Astrocyte of the hippocampus (primary cell): ENCODE measurements around the gene AREG.
A peak's percentile ranks its signal among the peaks of the same experiment; 100 is the strongest.
"Not testable (repeated sequence)": the region's sequence is repeated elsewhere in the genome, so short reads cannot be mapped to it uniquely, and the experiment has no call there.

Source experiments
- DNase-seq: peaks from one replicate; pipeline ENCODE4 v3.0.0; 2011; ENCODE audit warnings: low read depth, low spot score

The AREG gene, protein sequence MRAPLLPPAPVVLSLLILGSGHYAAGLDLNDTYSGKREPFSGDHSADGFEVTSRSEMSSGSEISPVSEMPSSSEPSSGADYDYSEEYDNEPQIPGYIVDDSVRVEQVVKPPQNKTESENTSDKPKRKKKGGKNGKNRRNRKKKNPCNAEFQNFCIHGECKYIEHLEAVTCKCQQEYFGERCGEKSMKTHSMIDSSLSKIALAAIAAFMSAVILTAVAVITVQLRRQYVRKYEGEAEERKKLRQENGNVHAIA

DNA sequence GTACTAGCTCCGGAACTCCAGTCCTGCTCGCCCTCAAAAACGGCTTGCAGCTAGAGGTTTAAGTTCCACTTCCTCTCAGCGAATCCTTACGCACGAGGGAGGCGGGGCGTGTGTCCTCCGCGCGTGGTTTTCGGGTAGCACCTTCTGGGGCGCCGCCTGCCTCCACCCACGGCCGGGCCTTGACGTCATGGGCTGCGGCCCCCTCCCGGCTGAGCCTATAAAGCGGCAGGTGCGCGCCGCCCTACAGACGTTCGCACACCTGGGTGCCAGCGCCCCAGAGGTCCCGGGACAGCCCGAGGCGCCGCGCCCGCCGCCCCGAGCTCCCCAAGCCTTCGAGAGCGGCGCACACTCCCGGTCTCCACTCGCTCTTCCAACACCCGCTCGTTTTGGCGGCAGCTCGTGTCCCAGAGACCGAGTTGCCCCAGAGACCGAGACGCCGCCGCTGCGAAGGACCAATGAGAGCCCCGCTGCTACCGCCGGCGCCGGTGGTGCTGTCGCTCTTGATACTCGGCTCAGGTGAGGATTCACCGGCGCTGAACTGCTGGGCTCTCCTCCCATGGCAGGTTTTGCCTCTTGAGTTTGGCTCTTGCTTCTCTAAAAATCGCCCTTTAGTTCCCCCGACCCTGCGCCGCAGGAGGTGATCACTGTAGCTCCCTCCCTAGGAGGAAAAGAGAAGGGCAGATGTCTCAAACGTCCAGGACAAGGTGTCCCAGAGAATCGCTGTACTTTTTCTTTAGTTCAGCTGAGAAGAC is at the start of gene AREG:
Gene AREG, plus strand, starts transcription at position 246 of the 752 bp plus-strand sequence. Its CDS starts 210 bp downstream, at position 456.
- DNase-seq, result peak; percentile 62

DNA sequence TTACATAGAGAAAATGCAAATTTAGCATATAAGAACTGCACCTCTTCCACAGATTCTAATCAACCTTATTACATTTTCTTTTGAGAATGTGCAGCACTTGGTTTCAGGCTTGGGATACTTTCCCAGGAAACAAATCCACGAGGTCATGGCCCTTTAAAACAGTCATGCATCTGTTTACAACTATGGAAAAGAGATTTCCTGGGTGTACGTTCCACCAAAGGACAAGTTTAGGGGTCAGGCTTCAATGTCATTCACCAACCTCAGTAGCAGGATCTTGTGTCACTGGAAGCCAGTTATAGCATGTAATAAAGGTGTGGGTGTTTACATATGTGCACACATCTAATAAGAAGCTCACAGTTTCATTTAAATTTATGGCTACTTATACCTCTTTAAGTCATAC is 49.3 kb upstream of the AREG start:
- peak; percentile 42 for DNase-seq

DNA sequence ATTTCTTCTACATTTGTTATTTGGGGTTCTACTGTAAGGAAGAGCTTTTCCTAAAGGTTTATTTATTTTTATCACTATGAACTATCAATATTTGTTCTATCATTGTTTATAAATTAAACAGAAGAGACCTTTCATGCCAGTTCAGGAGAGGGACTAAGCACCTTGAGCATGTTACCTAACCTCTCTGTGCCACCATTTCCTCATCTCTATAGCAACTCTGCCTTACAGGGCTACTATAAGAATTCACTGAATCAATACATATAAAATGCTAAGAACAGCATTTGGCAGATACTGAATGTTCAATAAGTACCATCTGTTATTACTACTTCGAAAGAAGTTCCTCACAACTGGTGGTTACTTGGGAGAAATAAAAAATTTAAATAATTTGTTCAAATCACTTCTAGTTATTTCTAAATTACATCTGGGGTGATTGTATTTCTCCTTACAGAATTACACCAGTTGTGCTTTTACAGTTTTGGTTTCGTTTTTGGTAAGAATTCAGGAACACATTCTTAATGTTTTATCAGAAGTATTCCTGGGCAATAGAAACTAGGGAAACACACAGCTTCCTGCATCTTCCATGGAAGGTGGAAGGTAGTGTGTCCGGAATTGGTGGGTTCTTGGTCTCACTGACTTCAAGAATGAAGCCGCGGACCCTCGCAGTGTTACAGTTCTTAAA is 47.0 kb upstream of the AREG start:
- no peak for DNase-seq

DNA sequence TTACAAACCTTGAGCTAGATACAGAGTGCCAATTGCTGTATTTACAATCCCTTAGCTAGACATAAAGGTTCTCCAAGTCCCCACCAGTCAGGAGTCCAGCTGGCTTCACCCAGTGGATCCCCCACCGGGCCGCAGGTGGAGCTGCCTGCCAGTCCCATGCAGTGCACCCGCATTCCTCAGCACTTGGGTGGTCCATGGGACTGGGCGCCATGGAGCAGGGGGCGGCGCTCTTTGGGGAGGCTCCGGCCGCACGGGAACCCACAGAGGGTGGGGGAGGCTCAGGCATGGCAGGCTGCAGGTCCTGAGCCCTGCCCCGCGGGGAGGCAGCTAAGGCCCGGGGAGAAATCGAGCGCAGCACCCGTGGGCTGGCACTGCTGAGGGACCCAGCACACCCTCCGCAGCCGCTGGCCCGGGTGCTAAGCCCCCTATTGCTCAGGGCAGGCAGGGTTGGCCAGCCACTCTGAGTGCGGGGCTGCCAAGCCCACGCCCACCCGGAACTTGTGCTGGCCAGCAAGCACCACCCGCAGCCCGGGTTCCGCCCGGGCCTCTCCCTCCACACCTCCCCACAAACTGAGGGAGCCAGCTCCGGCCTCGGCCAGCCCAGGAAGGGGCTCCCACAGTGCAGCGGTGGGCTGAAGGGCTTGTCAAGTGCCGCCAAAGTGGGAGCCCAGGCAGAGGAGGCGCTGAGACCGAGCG is 45.9 kb upstream of the AREG start:
- not testable (repeated sequence) for DNase-seq

DNA sequence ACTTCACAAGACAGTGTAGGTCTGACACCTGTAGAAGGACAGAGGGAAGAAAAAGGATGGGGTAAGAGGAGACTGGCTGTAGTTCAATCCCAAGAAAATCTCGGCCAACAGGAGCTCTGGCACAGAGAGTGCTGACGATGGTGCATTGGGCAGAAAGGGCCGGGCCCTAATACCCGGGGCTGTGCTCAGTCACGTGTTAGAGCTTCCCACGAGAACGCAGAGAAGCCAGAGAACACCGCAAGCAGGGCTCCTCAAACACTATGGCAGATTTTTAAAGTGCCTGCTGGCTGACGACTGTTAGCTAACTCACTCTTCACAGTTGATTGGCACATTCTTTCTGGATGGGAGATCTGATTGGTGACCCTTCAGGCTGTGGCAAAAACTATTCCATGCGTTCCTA is 44.5 kb upstream of the AREG start:
- no peak for DNase-seq

DNA sequence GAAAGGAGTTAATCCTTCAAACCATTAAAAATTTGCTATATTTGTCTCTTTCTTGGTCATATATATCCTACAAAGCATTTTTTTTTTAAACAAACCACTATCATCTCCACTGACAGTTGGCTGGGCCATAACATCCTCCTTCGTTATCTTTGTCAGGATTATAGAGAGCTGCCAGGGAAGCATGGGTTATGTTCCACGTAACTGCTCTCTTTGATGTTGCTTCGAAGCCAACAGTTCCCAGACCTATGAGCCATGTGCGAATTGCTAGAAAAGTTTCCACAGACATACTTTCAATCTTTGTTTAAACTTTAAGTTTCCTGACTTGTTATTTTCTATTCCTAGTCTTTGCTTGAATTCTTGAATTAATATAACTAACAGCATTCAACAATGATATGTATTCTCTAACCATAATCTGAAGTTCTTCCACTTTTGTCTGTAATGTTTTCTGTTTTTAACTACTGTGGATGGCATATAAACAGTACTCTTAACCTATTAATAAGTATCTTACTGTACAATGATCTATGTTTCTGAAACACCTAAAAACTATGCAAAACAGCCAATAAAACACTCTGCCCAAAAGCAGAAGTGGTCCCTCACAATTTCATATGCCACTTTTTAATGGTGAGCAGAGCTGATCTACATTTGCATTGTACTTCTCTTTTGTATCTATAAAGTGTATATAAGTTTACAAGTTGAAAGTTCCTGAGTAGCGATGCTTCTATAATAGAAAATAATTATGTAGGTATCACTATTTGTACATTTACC is 42.1 kb upstream of the AREG start:
- DNase-seq, result no peak

DNA sequence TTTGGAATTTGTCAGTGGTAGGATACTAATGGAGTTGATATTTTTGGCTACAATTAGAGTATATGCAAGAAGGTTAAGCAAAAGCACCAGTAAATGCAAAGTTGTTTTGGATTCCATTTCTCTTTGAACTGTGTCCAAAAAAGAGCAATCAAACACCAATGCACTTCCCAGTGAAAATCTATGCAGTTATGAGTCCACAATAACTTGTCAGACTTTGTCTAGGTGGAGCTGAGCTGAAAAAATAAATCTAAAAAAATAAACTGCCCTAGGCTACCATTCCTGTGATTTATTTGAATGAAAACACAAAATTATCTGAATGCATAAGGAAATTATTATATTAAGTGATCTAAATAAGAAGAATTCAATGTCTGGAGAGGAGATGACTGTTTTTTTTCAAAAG is 37.0 kb upstream of the AREG start:
- DNase-seq, result no peak

DNA sequence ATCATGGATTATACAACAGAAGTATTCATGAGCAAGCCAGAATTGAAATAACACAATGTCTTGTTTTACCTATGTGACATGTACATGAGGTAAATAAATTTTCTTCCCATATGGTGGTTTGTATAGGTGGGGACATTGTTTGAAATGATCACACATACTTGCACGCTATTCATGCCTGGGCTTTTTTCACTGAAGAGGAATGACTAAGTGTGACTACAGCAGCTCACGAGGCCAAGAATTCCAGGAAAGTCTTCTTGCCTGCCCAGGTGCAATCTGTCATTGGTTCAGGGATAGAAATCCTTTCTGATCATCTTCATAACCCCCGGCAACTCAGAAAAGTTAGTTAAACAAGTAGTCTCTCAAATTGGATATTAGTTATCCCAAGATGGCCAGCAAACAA is 36.3 kb upstream of the AREG start:
- DNase-seq, result peak; percentile 28

DNA sequence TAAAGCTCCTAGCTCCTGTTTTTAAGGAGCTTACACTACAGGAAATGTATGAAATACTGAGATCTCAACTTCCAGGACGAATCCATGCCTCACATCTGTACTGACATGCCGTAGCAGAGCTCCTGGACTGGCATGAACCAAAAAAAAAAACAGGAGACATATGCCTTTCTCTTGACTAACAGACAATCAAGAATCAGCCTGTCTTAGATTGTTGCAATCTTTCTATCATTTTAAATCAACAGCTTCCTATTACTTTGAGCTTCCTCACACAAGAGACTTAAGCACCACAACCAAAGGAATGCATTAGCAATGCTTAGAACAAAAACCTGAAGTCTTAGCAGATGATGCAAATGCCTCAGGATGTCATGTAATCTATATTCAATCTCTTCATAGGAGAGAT is 34.7 kb upstream of the AREG start:
- peak; percentile 26 for DNase-seq

DNA sequence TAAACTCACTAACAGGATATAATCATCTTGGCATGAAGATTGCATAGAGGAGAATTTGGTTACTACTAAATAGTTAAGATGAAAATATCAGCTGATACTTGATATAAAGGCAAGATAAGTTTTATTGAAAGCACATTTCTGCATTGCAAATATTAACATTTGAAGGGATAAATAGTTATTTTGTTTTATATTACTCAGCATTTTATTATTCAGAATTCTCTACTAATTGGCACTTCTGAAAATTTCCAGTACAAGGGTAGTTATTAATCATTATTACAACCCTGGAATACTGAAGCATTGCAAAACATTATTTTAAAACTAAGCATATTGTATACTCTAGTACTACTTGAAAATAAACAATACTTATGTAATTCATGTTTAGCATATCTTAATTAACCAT is 32.7 kb upstream of the AREG start:
- DNase-seq, result no peak

DNA sequence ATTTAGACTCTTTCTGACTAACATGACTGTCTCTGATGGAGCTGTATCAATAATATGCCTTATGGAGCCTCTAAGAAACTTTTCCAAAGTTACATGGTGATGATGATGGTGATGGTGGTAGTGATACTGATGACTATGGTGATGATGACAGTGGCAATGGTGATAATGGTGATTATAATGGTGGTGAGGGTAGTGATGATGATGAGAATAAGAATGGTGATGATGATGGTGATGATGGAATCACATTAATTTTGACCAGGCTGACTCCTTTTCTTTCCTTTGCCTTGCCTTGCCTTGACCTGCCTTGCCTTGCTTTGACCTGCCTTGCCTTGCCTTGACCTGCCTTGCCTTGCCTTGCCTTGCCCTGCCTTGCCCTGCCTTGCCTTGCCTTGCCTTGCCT is 31.7 kb upstream of the AREG start:
- no peak for DNase-seq

DNA sequence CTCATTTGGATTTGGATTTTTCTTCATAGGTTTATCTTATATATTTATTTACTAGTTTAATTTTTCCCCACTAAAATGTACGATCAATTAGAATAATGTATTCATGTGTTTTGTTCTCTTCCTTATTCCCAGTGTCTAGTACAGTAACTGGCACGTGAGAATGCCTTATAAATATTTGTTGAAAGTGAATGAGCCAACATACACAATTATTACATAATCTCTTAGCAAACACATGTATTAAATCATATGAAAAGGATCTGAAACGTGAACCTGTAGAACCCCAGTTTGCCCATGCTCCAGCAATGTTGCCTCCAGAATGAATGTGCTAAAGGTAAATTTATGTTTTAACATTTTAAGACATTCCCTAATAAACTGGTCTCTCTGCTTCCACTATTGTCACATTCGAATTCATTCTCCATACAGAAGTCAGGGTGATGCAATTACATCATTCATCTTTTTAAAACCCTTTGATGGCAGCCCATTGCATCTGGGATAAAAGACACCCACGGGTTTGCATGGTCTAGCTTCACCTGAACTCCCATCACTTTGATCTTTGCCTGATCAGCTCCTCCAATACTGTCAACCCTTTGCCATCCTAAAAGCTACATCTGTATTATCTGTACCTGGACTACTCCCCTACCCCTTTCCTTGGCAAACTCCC is 30.7 kb upstream of the AREG start:
- DNase-seq, result no peak

DNA sequence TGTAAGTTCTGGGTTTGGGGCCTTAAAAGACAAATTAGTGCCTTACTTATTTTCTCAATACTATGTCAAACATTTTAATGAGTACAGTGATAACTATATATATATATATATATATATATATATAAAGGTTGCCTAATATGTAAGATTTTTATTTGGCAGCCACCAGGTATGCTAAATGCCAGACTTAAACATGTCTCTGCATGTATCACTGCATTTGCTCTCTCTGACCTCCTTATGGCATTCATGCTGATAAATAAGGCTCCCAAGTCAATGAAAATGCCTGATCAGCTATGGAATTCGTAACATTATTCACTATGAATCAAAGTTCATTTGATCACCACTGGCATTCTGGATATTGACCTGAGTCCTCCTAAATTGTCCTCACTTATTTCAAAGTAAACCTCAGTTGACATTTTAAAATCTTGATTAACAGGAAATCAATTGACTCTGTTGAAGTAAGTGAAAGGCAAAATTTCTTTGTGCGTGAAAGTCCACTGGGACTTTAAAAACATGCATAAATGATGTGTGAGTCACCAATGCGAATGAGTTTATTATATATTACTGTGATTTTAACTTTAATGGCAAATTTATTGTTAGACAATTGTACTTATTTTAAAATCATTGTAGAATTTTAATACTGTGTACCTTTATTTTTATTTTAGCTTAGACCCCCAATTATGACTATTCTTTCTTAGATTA is 29.2 kb upstream of the AREG start:
- no peak for DNase-seq

DNA sequence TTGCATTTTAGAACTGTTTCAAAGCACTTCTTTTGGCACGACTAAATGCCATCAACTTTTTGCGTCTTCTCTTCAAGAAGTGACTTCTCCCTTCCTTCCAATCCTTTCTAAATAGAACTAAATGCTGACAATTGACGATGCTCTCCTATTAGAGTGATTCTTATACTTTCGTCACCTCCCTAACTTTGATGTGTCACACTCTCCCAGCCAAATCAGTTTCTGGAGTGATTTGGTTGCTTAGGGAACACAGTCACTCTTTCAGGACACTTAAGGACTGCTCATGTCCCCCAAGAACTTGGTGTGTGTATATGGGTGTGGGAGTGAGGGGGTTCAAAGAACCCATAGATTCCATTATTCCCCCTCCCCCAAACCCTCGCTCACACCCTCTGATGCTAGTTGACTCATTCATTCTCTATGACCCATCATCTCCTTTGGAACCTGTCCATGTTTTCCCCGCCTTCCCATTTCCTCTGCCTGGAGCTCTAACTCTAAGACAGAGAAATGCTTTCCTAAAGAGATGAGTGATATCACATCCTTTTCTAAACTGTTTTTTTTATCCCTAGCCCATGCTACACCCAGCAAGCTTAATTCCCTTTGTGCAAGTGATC is 26.8 kb upstream of the AREG start:
- DNase-seq, result peak; percentile 52

DNA sequence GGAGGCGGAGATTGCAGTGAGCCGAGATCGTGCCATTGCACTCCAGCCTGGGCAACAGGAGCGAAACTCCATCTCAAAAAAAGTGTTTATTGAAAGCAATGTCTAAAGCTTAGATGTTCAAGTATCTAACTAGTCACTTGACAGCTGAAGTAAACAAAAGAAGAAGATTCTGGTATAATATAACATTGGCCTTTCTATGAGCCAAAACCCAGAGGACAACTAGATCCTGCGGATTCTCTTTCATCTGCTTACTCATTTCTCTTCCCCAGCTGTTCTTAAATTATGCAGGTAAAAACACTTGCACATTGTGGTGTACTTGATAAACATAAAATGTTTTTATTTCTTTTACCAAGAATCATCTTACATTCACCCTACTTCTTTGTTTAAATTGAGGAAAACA is 24.1 kb upstream of the AREG start:
- DNase-seq, result no peak

DNA sequence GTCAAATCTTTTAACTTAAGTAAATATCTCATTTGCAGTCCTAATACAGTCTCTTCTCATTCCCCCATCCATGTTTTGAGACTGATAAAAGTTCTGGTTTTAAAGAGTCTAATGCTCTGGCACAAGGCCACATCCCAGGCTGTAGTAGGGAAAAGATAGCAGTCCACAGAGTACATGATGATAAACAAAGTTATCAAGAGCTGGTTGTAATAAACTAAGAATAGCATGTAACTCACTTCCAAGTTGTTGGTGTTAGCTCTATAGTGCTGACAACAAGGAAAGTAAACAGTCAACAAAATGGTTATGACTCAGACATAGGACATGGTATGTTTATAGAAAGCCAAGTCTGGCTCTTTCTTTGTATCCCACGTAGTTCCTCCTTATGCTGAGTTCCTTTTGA is 21.8 kb upstream of the AREG start:
- DNase-seq, result peak; percentile 48

DNA sequence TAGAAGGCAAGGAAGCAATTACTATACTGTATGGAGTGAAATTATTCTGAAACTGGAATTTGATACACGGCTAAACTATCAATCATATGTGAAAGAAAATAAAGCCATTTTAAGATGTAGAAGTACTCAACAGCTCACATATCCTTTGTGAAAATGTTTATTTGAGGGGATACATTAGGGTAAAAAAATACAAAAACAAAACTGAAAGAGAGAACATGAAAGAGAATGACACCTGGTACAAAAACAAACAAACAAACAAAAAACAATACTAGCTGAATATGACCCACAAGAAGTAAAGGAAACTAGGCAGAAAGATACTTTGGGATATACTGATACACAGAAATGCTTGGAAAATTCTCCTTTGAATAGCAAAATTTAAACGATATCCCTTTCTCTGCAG is 20.8 kb upstream of the AREG start:
- DNase-seq, result no peak

DNA sequence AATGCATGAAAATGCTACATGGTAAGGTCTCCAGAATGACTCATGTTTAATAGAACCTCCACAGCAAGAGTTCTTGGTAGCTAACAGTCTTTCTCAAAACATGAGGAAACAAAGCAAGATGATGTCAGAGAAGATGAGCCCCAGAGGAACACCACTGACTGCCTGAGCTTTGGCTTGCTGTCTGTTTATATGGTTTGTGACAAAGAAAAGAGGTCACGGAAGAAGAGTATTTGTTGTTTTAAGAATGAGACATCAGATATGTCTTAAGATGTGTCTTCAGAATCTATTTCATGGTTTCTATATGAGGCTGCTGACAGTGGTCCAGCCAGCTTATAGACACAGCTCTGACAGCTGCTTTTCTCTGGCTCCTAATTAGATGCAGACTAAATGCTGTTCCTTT is 18.8 kb upstream of the AREG start:
- DNase-seq, result no peak

DNA sequence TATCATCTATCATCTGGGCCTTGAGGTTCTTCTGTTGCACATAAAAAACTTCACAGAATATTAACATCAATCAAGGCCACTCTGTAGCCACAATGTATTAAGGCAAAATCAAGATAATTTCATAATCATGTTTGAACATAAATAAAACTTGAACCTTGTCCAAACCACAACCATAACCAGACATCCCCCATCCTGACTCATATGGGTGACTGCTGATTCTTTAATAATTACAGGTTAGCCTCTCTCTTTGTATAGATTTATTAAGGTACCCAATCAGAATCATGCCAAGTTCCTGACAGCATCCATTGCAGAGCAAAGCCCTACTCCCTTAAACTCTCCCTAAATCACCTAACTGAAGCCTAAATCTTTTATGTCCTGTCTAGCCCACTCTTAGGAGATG is 16.7 kb upstream of the AREG start:
- DNase-seq, result no peak
